ENCODE results near the gene EI24.
A peak's percentile ranks its signal among the peaks of the same experiment; 100 is the strongest.

EI24 gene

GRCh38 chr11:125578783-125579182 lies 9.5 kb downstream of the EI24 start:
- no peak for DNase-seq (ENCODE audit: extremely low read depth in 1 of 2, low read depth in 1 of 2)

GRCh38 chr11:125579811-125580210 lies 10.5 kb downstream of the EI24 start:
- DNase-seq (ENCODE audit: extremely low read depth in 1 of 2, low read depth in 1 of 2), result no peak

GRCh38 chr11:125583496-125583895 lies 14.2 kb downstream of the EI24 start:
- DNase-seq (ENCODE audit: extremely low read depth in 1 of 2, low read depth in 1 of 2), result no peak

GRCh38 chr11:125585487-125585886 lies 16.2 kb downstream of the EI24 start:
- DNase-seq (ENCODE audit: extremely low read depth in 1 of 2, low read depth in 1 of 2), result no peak

- no peak for DNase-seq (ENCODE audit: extremely low read depth in 1 of 2, low read depth in 1 of 2)
Observed at GRCh38 chr11:125586623-125587022, 17.3 kb downstream of the EI24 start.

- DNase-seq (ENCODE audit: extremely low read depth in 1 of 2, low read depth in 1 of 2), result no peak
Observed at GRCh38 chr11:125587480-125587879, 18.2 kb downstream of the EI24 start.

GRCh38 chr11:125588505-125588904 lies 19.2 kb downstream of the EI24 start:
- no peak for DNase-seq (ENCODE audit: extremely low read depth in 1 of 2, low read depth in 1 of 2)

- peak in 1 of 2 donors; percentile 15 for DNase-seq (ENCODE audit: extremely low read depth in 1 of 2, low read depth in 1 of 2)
Observed at GRCh38 chr11:125591649-125592304, 22.5 kb downstream of the EI24 start.

- DNase-seq (ENCODE audit: extremely low read depth in 1 of 2, low read depth in 1 of 2), result peak; percentile 95 to 98
Observed at GRCh38 chr11:125592305-125593113, 23.2 kb downstream of the EI24 start, which contains the start of gene STT3A. TSS of gene STT3A (plus strand) at chr11:125592852. CDS start at chr11:125595916, 3,064 bp downstream.

GRCh38 chr11:125593114-125593820 lies 24.0 kb downstream of the EI24 start:
- no peak for DNase-seq (ENCODE audit: extremely low read depth in 1 of 2, low read depth in 1 of 2)

- no peak for DNase-seq (ENCODE audit: extremely low read depth in 1 of 2, low read depth in 1 of 2)
Observed at GRCh38 chr11:125594958-125595357, 25.7 kb downstream of the EI24 start.

GRCh38 chr11:125600663-125601062 lies 31.4 kb downstream of the EI24 start:
- DNase-seq (ENCODE audit: extremely low read depth in 1 of 2, low read depth in 1 of 2), result no peak

- no peak for DNase-seq (ENCODE audit: extremely low read depth in 1 of 2, low read depth in 1 of 2)
Observed at GRCh38 chr11:125603207-125603606, 33.9 kb downstream of the EI24 start.

GRCh38 chr11:125605417-125605816 lies 36.1 kb downstream of the EI24 start:
- no peak for DNase-seq (ENCODE audit: extremely low read depth in 1 of 2, low read depth in 1 of 2)

- no peak for DNase-seq (ENCODE audit: extremely low read depth in 1 of 2, low read depth in 1 of 2)
Observed at GRCh38 chr11:125609545-125609944, 40.3 kb downstream of the EI24 start.

GRCh38 chr11:125618383-125618782 lies 49.1 kb downstream of the EI24 start:
- no peak for DNase-seq (ENCODE audit: extremely low read depth in 1 of 2, low read depth in 1 of 2)

GRCh38 chr11:125621995-125622394 lies 52.7 kb downstream of the EI24 start:
- DNase-seq (ENCODE audit: extremely low read depth in 1 of 2, low read depth in 1 of 2), result no peak

- no peak for DNase-seq (ENCODE audit: extremely low read depth in 1 of 2, low read depth in 1 of 2)
Observed at GRCh38 chr11:125623064-125623463, 53.8 kb downstream of the EI24 start.

- DNase-seq (ENCODE audit: extremely low read depth in 1 of 2, low read depth in 1 of 2), result no peak
Observed at GRCh38 chr11:125624756-125625213, 55.5 kb downstream of the EI24 start, which contains the start of gene CHEK1. TSS of gene CHEK1 (plus strand) at chr11:125625163. CDS start at chr11:125626769, 1,606 bp downstream.

- DNase-seq (ENCODE audit: extremely low read depth in 1 of 2, low read depth in 1 of 2), result no peak
Observed at GRCh38 chr11:125625225-125625629, 56.0 kb downstream of the EI24 start.

GRCh38 chr11:125625630-125626287 lies 56.5 kb downstream of the EI24 start:
- DNase-seq (ENCODE audit: extremely low read depth in 1 of 2, low read depth in 1 of 2), result peak; percentile 52 to 77

Measured in activated CD8-positive, alpha-beta memory T cell treated with anti-CD3 and anti-CD28 coated beads for 1 hour (primary cell).